MCF 10A (cell line): ENCODE data around the gene RNF31. TPM values are rescaled to one million over a fixed set of nuclear protein-coding genes. Genes with fewer than 3 reads are reported as not detected.

Experiments used
- BruUV-seq: library from RNA; stranded (reverse); fragments of 400-500 nt; replicated peaks from 2 replicates; lab custom pipeline; 2021; lab: Mats Ljungman, UMichigan
- CTCF ChIA-PET: fragments of 300-600 bp; sonication (Branson Sonifier 250); formaldehyde crosslinking; extraction: SDS; loops from one replicate; lab custom pipeline; 2021; ENCODE audit warnings: antibody characterized with exemption, inconsistent platforms; lab: Yijun Ruan, JAX
- POLR2A ChIA-PET: fragments of 300-600, 350-650 bp; sonication (Branson Sonifier 250); formaldehyde crosslinking; extraction: SDS; loops from one replicate; lab custom pipeline; 2020; ENCODE audit warnings: antibody characterized with exemption, inconsistent platforms; lab: Yijun Ruan, JAX
- DNase-seq: peaks from one replicate; pipeline ENCODE4 v3.0.0-alpha.2; 2018; ENCODE audit not compliant: unreplicated experiment
- H3K27ac Mint-ChIP-seq: one replicate; pipeline ENCODE4 v1.8.0; 2022; ENCODE audit warnings: mild to moderate bottlenecking, low read depth, mixed read lengths; ENCODE audit not compliant: unreplicated experiment
- H3K27me3 Mint-ChIP-seq: one replicate; pipeline ENCODE4 v1.8.0; 2022; ENCODE audit warnings: mixed read lengths; ENCODE audit not compliant: insufficient read depth, unreplicated experiment
- H3K36me3 Mint-ChIP-seq: one replicate; pipeline ENCODE4 v1.8.0; 2022; ENCODE audit warnings: mild to moderate bottlenecking, moderate library complexity, mixed read lengths; ENCODE audit not compliant: insufficient read depth, unreplicated experiment
- H3K4me1 Mint-ChIP-seq: one replicate; pipeline ENCODE4 v1.8.0; 2022; ENCODE audit warnings: mixed read lengths; ENCODE audit not compliant: insufficient read depth, unreplicated experiment
- H3K4me3 Mint-ChIP-seq: one replicate; pipeline ENCODE4 v1.8.0; 2022; ENCODE audit warnings: mild to moderate bottlenecking, moderate library complexity, mixed read lengths; ENCODE audit not compliant: unreplicated experiment
- H3K9me3 Mint-ChIP-seq: one replicate; pipeline ENCODE4 v1.8.0; 2022; ENCODE audit warnings: mixed read lengths; ENCODE audit not compliant: unreplicated experiment
- CTCF ChIP-seq: fragments of 200-600 bp; IDR thresholded peaks from one replicate; pipeline ENCODE4 v1.8.0; 2022; ENCODE audit warnings: antibody characterized with exemption, mild to moderate bottlenecking; ENCODE audit not compliant: unreplicated experiment
- intact Hi-C: fragments of 100-400 bp; cut with micrococcal nuclease; formaldehyde crosslinking; loops from 2 replicates; pipeline ENCODE4 v1.14.1; 2022
- total RNA-seq: library from RNA; stranded (reverse); gene quantifications from 2 replicates; pipeline ENCODE4 v1.2.3, GENCODE V29; 2022

RNF31 gene
- total RNA-seq, 1 experiment from 2014 or later, result 67.4 TPM

- Mint-ChIP-seq H3K9me3 (no peaks in the 10 kb centered on the region), H3K4me1 (no peaks in the 10 kb centered on the region), H3K27ac (peak overlapping the region; percentile 14), H3K36me3 (peaks cover 63% of the 10 kb centered on the region), H3K4me3 (no peak overlapping the region), H3K27me3 (no peaks in the 10 kb centered on the region)
- no peak for DNase-seq
- no TSS peak for BruUV-seq
- intact Hi-C loops, result no loop called here
- ChIA-PET POLR2A (interaction anchor here (2.0 kb wide), 1 partner anchor 68 kb away, joined by 4 read pairs; the partner anchor contains the start of genes DCAF11 and NRL), CTCF (interaction anchor here (2.5 to 7.0 kb wide), 2 partner anchors 22 kb away, joined by 22 to 51 read pairs; partner anchors contain the start of gene IRF9)
- no peak for TF ChIP-seq CTCF
Measured at GRCh38 chr14:24182110-24182882, 35.0 kb downstream of the RNF31 start.

GRCh38 chr14:24183014-24183481 lies 35.8 kb downstream of the RNF31 start:
- Mint-ChIP-seq H3K9me3 (no peaks in the 10 kb centered on the region), H3K4me1 (no peaks in the 10 kb centered on the region), H3K4me3 (no peak overlapping the region), H3K36me3 (peaks cover 64% of the 10 kb centered on the region), H3K27ac (no peak overlapping the region), H3K27me3 (no peaks in the 10 kb centered on the region)
- intact Hi-C loops, result no loop called here
- ChIA-PET CTCF (interaction anchor here (7.0 kb wide), 1 partner anchor 22 kb away, joined by 51 read pairs; the partner anchor contains the start of gene IRF9), POLR2A (no interaction called here)
- DNase-seq, result no peak
- TF ChIP-seq CTCF, result no peak
- BruUV-seq, result no TSS peak

- CTCF ChIA-PET, result interaction anchor here (0.6 to 7.0 kb wide), 4 partner anchors 10 to 58 kb away, joined by 3 to 51 read pairs (median 6); partner anchors contain the start of genes IRF9 and TINF2
Measured at GRCh38 chr14:24184104-24184970, 37.0 kb downstream of the RNF31 start.

More at GRCh38 chr14:24184104-24184970, 37.0 kb downstream of the RNF31 start:
- no TSS peak for BruUV-seq
- no peak overlapping the region for H3K4me3 Mint-ChIP-seq
- POLR2A ChIA-PET, result interaction anchor here (0.6 to 1.3 kb wide), 2 partner anchors 29 to 58 kb away, joined by 3 to 6 read pairs; partner anchors contain the start of genes CHMP4A and TINF2
- peaks cover 5% of the 10 kb centered on the region for H3K4me1 Mint-ChIP-seq
- intact Hi-C loops, result no loop called here
- no peak overlapping the region for H3K27ac Mint-ChIP-seq
- DNase-seq, result no peak
- peaks cover 67% of the 10 kb centered on the region for H3K36me3 Mint-ChIP-seq
- H3K9me3 Mint-ChIP-seq, result no peaks in the 10 kb centered on the region
- no peaks in the 10 kb centered on the region for H3K27me3 Mint-ChIP-seq
- TF ChIP-seq CTCF, result no peak
